WTC11 (cell line): ENCODE data around the gene AGBL1. TPM values are rescaled to one million over a fixed set of nuclear protein-coding genes. Genes with fewer than 3 reads are reported as not detected.

Experiments used
- ATAC-seq: fragments of 200-7000 bp; cut with Tn5 transposase; 2 replicates; pipeline ENCODE4 v1.10.0; 2021; ENCODE audit warnings: mild to moderate bottlenecking, moderate library complexity
- CTCF ChIA-PET: fragments of 300-600 bp; sonication (Branson Sonifier 250); formaldehyde crosslinking; loops from one replicate; lab custom pipeline; 2021; ENCODE audit warnings: antibody characterized with exemption; lab: Charles Lee
- POLR2A ChIA-PET: fragments of 350-600 bp; sonication (Branson Sonifier 250); formaldehyde crosslinking; loops from one replicate; lab custom pipeline; 2021; ENCODE audit warnings: antibody characterized with exemption; lab: Charles Lee
- DNase-seq: peaks from one replicate; pipeline ENCODE4 v3.0.0; 2021; ENCODE audit warnings: low spot score
- H3K27ac Mint-ChIP-seq: 2 replicates; pipeline ENCODE4 v1.8.0; 2021; ENCODE audit warnings: mixed read lengths
- H3K27me3 Mint-ChIP-seq: 2 replicates; pipeline ENCODE4 v1.8.0; 2021; ENCODE audit warnings: low read depth, mild to moderate bottlenecking, moderate library complexity, mixed read lengths
- H3K36me3 Mint-ChIP-seq: 2 replicates; pipeline ENCODE4 v1.8.0; 2021; ENCODE audit warnings: mixed read lengths
- H3K4me1 Mint-ChIP-seq: 2 replicates; pipeline ENCODE4 v1.8.0; 2022; ENCODE audit warnings: mixed read lengths
- H3K4me3 Mint-ChIP-seq: 2 replicates; pipeline ENCODE4 v1.8.0; 2021; ENCODE audit warnings: mild to moderate bottlenecking, moderate library complexity, mixed read lengths
- H3K9me3 Mint-ChIP-seq: 2 replicates; pipeline ENCODE4 v1.8.0; 2021; ENCODE audit warnings: mixed read lengths
- ATF1 ChIP-seq: sonication (generic); formaldehyde crosslinking; IDR thresholded peaks from 2 replicates; pipeline ENCODE4 v1.8.1; 2023; ENCODE audit warnings: mild to moderate bottlenecking, moderate library complexity, missing genetic modification reagents
- CBFB ChIP-seq: sonication (generic); formaldehyde crosslinking; IDR thresholded peaks from 2 replicates; pipeline ENCODE4 v1.8.1; 2022; ENCODE audit warnings: mild to moderate bottlenecking, low read depth, missing genetic modification reagents
- ESRRA ChIP-seq: sonication (generic); formaldehyde crosslinking; IDR thresholded peaks from 2 replicates; pipeline ENCODE4 v1.8.1; 2022; ENCODE audit warnings: mild to moderate bottlenecking, missing genetic modification reagents, borderline replicate concordance
- HMGA2 ChIP-seq: fragments of 250-450 bp; sonication (Bioruptor Pico); IDR thresholded peaks from 2 replicates; pipeline ENCODE4 v1.4.0; 2021; ENCODE audit warnings: mild to moderate bottlenecking, moderate library complexity
- JAZF1 ChIP-seq: fragments of 250-450 bp; sonication (Bioruptor Pico); IDR thresholded peaks from 2 replicates; pipeline ENCODE4 v1.9.0; 2021; ENCODE audit warnings: moderate library complexity, mild to moderate bottlenecking, inconsistent platforms
- RORB ChIP-seq: fragments of 250-450 bp; sonication (Bioruptor Pico); IDR thresholded peaks from 2 replicates; pipeline ENCODE4 v1.9.0; 2021; ENCODE audit warnings: mild to moderate bottlenecking
- SMAD4 ChIP-seq: sonication (generic); formaldehyde crosslinking; IDR thresholded peaks from 2 replicates; pipeline ENCODE4 v1.8.0; 2022; ENCODE audit warnings: mild to moderate bottlenecking, missing genetic modification reagents
- ZBTB21 ChIP-seq: sonication (generic); formaldehyde crosslinking; IDR thresholded peaks from 2 replicates; pipeline ENCODE4 v1.8.1; 2023; ENCODE audit warnings: mild to moderate bottlenecking, missing genetic modification reagents, borderline replicate concordance
- ZNF317 ChIP-seq: sonication (generic); formaldehyde crosslinking; IDR thresholded peaks from 2 replicates; pipeline ENCODE4 v1.8.1; 2023; ENCODE audit warnings: low read depth, mild to moderate bottlenecking, moderate library complexity, missing genetic modification reagents, borderline replicate concordance
- ZNF396 ChIP-seq: fragments of 250-450 bp; sonication (Bioruptor Pico); IDR thresholded peaks from 2 replicates; pipeline ENCODE4 v1.8.0; 2021; ENCODE audit warnings: mild to moderate bottlenecking, moderate library complexity, borderline replicate concordance
- ZNF416 ChIP-seq: fragments of 250-450 bp; sonication (Bioruptor Pico); IDR thresholded peaks from 2 replicates; pipeline ENCODE4 v1.9.0; 2021; ENCODE audit warnings: mild to moderate bottlenecking, inconsistent platforms
- ZNF423 ChIP-seq: fragments of 250-450 bp; sonication (Bioruptor Pico); IDR thresholded peaks from 2 replicates; pipeline ENCODE4 v2.1.2; 2022; ENCODE audit warnings: mild to moderate bottlenecking, moderate library complexity
- total RNA-seq: library from RNA; stranded (reverse); gene quantifications from 3 replicates; pipeline ENCODE4 v1.2.3, GENCODE V29; 2021
- TF ChIP-seq, protein P1 (sequence below): fragments of 200-600 bp; IDR thresholded peaks from 2 replicates; pipeline ENCODE4 v1.8.0; 2022; ENCODE audit warnings: antibody characterized with exemption
- TF ChIP-seq, protein P2 (sequence below): sonication (generic); formaldehyde crosslinking; IDR thresholded peaks from 2 replicates; pipeline ENCODE4 v1.8.1; 2023; ENCODE audit warnings: mild to moderate bottlenecking, missing genetic modification reagents
- TF ChIP-seq, protein P3 (sequence below): fragments of 250-450 bp; sonication (Bioruptor Pico); IDR thresholded peaks from 2 replicates; pipeline ENCODE4 v2.1.2; 2022; ENCODE audit warnings: mild to moderate bottlenecking, moderate library complexity

The AGBL1 gene
- total RNA-seq, 1 experiment from 2014 or later: not detected

DNA sequence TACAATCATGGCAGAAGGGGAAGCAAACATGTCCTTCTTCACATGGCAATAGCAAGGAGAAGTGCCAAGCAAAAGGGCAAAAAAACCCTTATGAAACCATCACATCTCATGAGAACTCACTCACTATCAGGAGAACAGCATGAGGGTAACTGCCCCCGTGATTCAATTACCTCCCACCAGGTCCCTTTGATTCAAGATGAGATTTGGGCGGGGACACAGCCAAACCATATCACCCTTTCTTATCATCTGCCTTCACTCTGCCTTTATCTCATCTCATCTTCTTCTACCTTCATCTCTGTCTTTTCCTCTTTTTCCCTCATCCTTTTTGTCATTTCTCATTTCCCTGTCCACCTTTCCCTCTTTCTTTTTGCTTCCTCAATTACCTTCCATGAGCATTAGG is 149.6 kb downstream of the AGBL1 start:
- H3K4me3 Mint-ChIP-seq: no peak overlapping the region
- ATAC-seq (no peak), DNase-seq (no peak)
- no peak overlapping the region for H3K27ac Mint-ChIP-seq
- POLR2A ChIA-PET: no interaction called here
- CTCF ChIA-PET: no interaction called here
- H3K27me3 Mint-ChIP-seq: no peaks in the 10 kb centered on the region; the same call in 1 of the 2 replicates
- TF ChIP-seq ESRRA (CRISPR knock-in tag) (no peak), ATF1 (no peak), ZNF396 (CRISPR knock-in tag) (no peak), JAZF1 (CRISPR knock-in tag) (no peak)
- no peaks in the 10 kb centered on the region for H3K9me3 Mint-ChIP-seq
- H3K36me3 Mint-ChIP-seq: no peaks in the 10 kb centered on the region
- H3K4me1 Mint-ChIP-seq: peaks cover 32% of the 10 kb centered on the region

DNA sequence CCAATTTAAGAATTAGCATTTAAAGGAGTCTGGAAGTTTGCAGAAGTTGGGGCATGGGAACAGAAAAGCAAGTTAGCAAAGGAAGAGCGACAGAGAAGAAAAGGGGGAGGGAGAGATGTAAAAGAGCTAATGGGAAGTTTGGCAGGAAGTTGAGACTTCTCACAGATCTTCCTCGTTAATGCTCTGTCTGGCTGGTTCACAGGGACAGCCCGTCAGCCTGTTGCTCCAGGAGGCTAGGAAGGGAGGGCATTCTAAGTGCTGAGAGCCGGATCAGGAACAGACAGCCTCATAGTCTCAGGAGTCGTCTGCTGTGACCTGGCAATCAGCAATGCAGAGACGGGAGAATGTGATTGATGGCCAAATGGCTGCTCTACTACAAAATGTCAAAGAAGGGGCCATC is 150.3 kb downstream of the AGBL1 start:
- Mint-ChIP-seq H3K27ac (no peak overlapping the region), H3K9me3 (no peaks in the 10 kb centered on the region), H3K27me3 (no peaks in the 10 kb centered on the region; the same call in 1 of the 2 replicates), H3K4me1 (peaks cover 37% of the 10 kb centered on the region), H3K4me3 (no peak overlapping the region), H3K36me3 (no peaks in the 10 kb centered on the region)
- CTCF ChIA-PET: no interaction called here
- POLR2A ChIA-PET: no interaction called here
- no peak for DNase-seq
- TF ChIP-seq ZNF317 (CRISPR knock-in tag): no peak
- TF ChIP-seq ZNF416 (CRISPR knock-in tag): no peak
- no peak for TF ChIP-seq HMGA2 (CRISPR knock-in tag)
- no peak for TF ChIP-seq CBFB (CRISPR knock-in tag)
- ATAC-seq: no peak

DNA sequence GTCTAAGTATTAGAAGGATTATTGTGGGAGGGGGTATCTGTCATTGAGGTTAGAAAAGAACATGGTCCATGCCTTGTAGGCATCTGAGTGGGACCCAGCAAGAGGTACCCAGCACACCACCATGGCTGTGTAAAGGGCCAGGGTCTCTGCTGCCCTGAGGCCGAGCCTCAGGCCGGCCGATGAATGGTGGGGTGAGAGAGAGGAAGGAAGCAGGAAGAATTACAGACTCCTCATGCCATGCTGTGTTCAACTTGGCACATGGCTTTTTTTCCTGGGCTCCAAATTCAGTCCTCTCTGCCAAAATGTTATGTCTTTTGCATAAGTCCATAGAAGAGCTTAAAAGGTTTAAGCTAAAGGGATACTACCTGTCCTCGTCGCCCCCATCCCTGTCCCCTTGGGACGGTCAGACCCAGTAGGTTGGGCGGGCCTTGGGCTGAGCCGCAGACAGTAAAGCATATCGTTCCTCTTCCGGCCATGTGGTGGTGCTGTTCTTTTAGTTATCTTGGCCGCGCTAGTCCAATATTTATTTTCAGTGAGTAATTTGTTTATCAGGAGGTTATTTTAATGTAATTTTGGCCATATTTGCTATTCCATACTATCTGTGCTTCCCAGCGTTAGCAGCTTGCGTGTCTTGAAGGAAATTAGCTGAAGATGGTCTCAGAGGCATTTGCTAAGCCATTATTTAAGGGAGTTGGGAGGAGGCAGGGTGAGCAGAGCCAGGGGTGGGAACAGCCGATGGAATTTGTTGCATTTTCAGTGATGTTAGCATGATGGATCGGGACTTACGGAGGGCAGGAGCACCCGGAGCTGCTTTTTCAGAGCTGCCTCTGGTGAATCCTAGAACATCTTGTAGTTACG is 152.4 kb downstream of the AGBL1 start:
- H3K9me3 Mint-ChIP-seq: no peaks in the 10 kb centered on the region
- DNase-seq (peak; percentile 67), ATAC-seq (peak; percentile 78)
- no peaks in the 10 kb centered on the region for H3K36me3 Mint-ChIP-seq
- POLR2A ChIA-PET: no interaction called here
- H3K27ac Mint-ChIP-seq: no peak overlapping the region
- CTCF ChIA-PET: interaction anchor here (0.6 to 2.3 kb wide), 4 partner anchors 116 to 441 kb away, joined by 3 to 11 read pairs (median 3); no protein-coding TSS in a partner anchor
- 0 out of 2 replicates have a peak, but pooled peaks have one; percentile 18 for TF ChIP-seq ZBTB21 (CRISPR knock-in tag)
- TF ChIP-seq, protein P1, sequence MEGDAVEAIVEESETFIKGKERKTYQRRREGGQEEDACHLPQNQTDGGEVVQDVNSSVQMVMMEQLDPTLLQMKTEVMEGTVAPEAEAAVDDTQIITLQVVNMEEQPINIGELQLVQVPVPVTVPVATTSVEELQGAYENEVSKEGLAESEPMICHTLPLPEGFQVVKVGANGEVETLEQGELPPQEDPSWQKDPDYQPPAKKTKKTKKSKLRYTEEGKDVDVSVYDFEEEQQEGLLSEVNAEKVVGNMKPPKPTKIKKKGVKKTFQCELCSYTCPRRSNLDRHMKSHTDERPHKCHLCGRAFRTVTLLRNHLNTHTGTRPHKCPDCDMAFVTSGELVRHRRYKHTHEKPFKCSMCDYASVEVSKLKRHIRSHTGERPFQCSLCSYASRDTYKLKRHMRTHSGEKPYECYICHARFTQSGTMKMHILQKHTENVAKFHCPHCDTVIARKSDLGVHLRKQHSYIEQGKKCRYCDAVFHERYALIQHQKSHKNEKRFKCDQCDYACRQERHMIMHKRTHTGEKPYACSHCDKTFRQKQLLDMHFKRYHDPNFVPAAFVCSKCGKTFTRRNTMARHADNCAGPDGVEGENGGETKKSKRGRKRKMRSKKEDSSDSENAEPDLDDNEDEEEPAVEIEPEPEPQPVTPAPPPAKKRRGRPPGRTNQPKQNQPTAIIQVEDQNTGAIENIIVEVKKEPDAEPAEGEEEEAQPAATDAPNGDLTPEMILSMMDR: peak; percentile 53
- TF ChIP-seq, protein P2, sequence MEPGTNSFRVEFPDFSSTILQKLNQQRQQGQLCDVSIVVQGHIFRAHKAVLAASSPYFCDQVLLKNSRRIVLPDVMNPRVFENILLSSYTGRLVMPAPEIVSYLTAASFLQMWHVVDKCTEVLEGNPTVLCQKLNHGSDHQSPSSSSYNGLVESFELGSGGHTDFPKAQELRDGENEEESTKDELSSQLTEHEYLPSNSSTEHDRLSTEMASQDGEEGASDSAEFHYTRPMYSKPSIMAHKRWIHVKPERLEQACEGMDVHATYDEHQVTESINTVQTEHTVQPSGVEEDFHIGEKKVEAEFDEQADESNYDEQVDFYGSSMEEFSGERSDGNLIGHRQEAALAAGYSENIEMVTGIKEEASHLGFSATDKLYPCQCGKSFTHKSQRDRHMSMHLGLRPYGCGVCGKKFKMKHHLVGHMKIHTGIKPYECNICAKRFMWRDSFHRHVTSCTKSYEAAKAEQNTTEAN (CRISPR knock-in tag): no peak
- no peaks in the 10 kb centered on the region; the same call in 1 of the 2 replicates for H3K27me3 Mint-ChIP-seq
- peak overlapping the region; percentile 55 for H3K4me3 Mint-ChIP-seq
- peaks cover 55% of the 10 kb centered on the region for H3K4me1 Mint-ChIP-seq

DNA sequence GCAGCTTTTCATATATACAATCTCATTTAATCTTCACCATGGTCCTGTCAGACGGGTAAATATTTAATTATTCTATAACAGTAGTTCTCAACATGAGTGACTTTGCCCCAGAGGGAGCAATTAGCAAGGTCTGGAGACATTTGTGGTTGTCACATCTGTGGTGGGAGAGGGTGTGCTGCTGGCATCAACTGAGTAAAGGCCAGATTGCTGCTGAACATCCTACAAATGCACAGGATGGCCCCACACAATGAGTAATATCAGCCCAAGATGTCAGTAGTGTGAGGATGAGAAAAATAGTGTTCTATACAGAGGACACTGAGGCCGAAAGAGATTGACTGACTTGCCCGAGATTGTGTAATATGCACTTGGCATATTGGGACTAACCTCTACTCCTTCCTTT is 156.0 kb downstream of the AGBL1 start:
- ATAC-seq (no peak), DNase-seq (no peak)
- Mint-ChIP-seq H3K27ac (no peak overlapping the region), H3K4me1 (peaks cover 59% of the 10 kb centered on the region), H3K36me3 (no peaks in the 10 kb centered on the region), H3K4me3 (no peak overlapping the region), H3K9me3 (peaks cover 1% of the 10 kb centered on the region), H3K27me3 (no peaks in the 10 kb centered on the region)
- ChIA-PET POLR2A (no interaction called here), CTCF (no interaction called here)
- TF ChIP-seq, protein P3, sequence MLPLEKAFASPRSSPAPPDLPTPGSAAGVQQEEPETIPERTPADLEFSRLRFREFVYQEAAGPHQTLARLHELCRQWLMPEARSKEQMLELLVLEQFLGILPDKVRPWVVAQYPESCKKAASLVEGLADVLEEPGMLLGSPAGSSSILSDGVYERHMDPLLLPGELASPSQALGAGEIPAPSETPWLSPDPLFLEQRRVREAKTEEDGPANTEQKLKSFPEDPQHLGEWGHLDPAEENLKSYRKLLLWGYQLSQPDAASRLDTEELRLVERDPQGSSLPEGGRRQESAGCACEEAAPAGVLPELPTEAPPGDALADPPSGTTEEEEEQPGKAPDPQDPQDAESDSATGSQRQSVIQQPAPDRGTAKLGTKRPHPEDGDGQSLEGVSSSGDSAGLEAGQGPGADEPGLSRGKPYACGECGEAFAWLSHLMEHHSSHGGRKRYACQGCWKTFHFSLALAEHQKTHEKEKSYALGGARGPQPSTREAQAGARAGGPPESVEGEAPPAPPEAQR (CRISPR knock-in tag): no peak
- TF ChIP-seq SMAD4 (CRISPR knock-in tag): no peak
- no peak for TF ChIP-seq RORB
- no peak for TF ChIP-seq ZNF423 (CRISPR knock-in tag)
